GM21723 (cell line): ENCODE measurements around the gene SORCS2.

Experiments
- ATAC-seq: cut with Tn5 transposase; IDR thresholded peaks from one replicate; pipeline ENCODE4 v1.9.1; 2021; ENCODE audit warnings: mild to moderate bottlenecking, moderate library complexity; ENCODE audit not compliant: unreplicated experiment

Gene SORCS2

GRCh38 chr4:7515390-7515902 lies 323.1 kb downstream of the SORCS2 start:
- ATAC-seq: no peak

GRCh38 chr4:7516096-7516772 lies 323.9 kb downstream of the SORCS2 start:
- no peak for ATAC-seq

GRCh38 chr4:7516773-7517144 lies 324.4 kb downstream of the SORCS2 start:
- ATAC-seq: no peak

- no peak for ATAC-seq
Observed at GRCh38 chr4:7518871-7519637, 326.7 kb downstream of the SORCS2 start.

GRCh38 chr4:7519638-7520376 lies 327.5 kb downstream of the SORCS2 start:
- ATAC-seq: no peak

- ATAC-seq: no peak
Observed at GRCh38 chr4:7521666-7522065, 329.3 kb downstream of the SORCS2 start.

GRCh38 chr4:7522452-7523220 lies 330.3 kb downstream of the SORCS2 start:
- no peak for ATAC-seq

- no peak for ATAC-seq
Observed at GRCh38 chr4:7523526-7523925, 331.2 kb downstream of the SORCS2 start.

GRCh38 chr4:7524064-7524682 lies 331.8 kb downstream of the SORCS2 start:
- no peak for ATAC-seq

GRCh38 chr4:7524843-7525242 lies 332.5 kb downstream of the SORCS2 start:
- no peak for ATAC-seq

GRCh38 chr4:7526491-7526890 lies 334.2 kb downstream of the SORCS2 start:
- ATAC-seq: no peak

- ATAC-seq: no peak
Observed at GRCh38 chr4:7526929-7527535, 334.7 kb downstream of the SORCS2 start.

GRCh38 chr4:7529368-7530080 lies 337.2 kb downstream of the SORCS2 start:
- no peak for ATAC-seq

- ATAC-seq: no peak
Observed at GRCh38 chr4:7530082-7530481, 337.7 kb downstream of the SORCS2 start.

GRCh38 chr4:7530932-7531639 lies 338.7 kb downstream of the SORCS2 start:
- ATAC-seq: no peak

GRCh38 chr4:7531640-7531994 lies 339.3 kb downstream of the SORCS2 start:
- ATAC-seq: no peak

GRCh38 chr4:7532043-7532442 lies 339.7 kb downstream of the SORCS2 start:
- ATAC-seq: no peak

GRCh38 chr4:7533267-7533666 lies 340.9 kb downstream of the SORCS2 start:
- no peak for ATAC-seq

GRCh38 chr4:7535094-7535493 lies 342.8 kb downstream of the SORCS2 start:
- no peak for ATAC-seq
